Keratinocyte (primary cell): Measurements from ENCODE around the gene PRPF4. TPM values are rescaled to one million over a fixed set of nuclear protein-coding genes. Genes with fewer than 3 reads are reported as not detected.

Source experiments
- DNase-seq: peaks from one replicate; pipeline ENCODE4 v3.0.0-alpha.2; 2011; ENCODE audit warnings: low read depth, missing footprints, low spot score
- FAIRE-seq: peaks from 2 replicates; lab custom pipeline; 2011; peaks lifted over from hg19 to GRCh38; lab: Jason Lieb, UNC
- H2AFZ ChIP-seq: 2 replicates; pipeline ENCODE4 v1.6.0; 2012; ENCODE audit warnings: low read length, control low read depth, inconsistent platforms; ENCODE audit not compliant: control insufficient read depth
- H3K27ac ChIP-seq: 2 replicates; pipeline ENCODE4 v1.5.1; 2011; ENCODE audit warnings: low read length; ENCODE audit not compliant: control insufficient read depth, insufficient read depth
- H3K27me3 ChIP-seq: 3 replicates; pipeline ENCODE4 v1.6.0; 2011; ENCODE audit warnings: low read length; ENCODE audit not compliant: control insufficient read depth, insufficient read depth; ENCODE audit errors: extremely low read depth
- H3K36me3 ChIP-seq, 2 experiments: 2 replicates in 1 of 2; 3 replicates in 1 of 2; pipeline ENCODE4 v1.5.1; 2011; ENCODE audit warnings: low read length in 2 of 2, mild to moderate bottlenecking in 1 of 2; ENCODE audit not compliant: control insufficient read depth in 2 of 2, insufficient read depth in 2 of 2; ENCODE audit errors: extremely low read depth in 1 of 2
- H3K4me1 ChIP-seq: 3 replicates; pipeline ENCODE4 v1.5.1; 2011; ENCODE audit warnings: low read length; ENCODE audit not compliant: control insufficient read depth, insufficient read depth; ENCODE audit errors: extremely low read depth
- H3K4me2 ChIP-seq: 3 replicates; pipeline ENCODE4 v1.6.0; 2011; ENCODE audit warnings: low read depth, low read length; ENCODE audit not compliant: control insufficient read depth, insufficient read depth; ENCODE audit errors: extremely low read depth
- H3K4me3 ChIP-seq, 3 experiments: fragments of 200-600 bp in 1 of 3; sonication (generic) in 1 of 3; 2 replicates in 2 of 3; 3 replicates in 1 of 3; pipeline ENCODE4 v1.5.1; 2011 to 2016; ENCODE audit warnings: low read length in 3 of 3, mild to moderate bottlenecking in 3 of 3, control low read depth in 2 of 3, inconsistent platforms in 1 of 3, low read depth in 1 of 3, mixed read lengths in 1 of 3, mixed run types in 1 of 3, moderate library complexity in 1 of 3; ENCODE audit not compliant: control insufficient read depth in 2 of 3, insufficient read depth in 2 of 3; ENCODE audit errors: extremely low read depth in 1 of 3
- H3K79me2 ChIP-seq: 2 replicates; pipeline ENCODE4 v1.6.0; 2012; ENCODE audit warnings: low read length; ENCODE audit not compliant: control insufficient read depth, insufficient read depth
- H3K9ac ChIP-seq: 3 replicates; pipeline ENCODE4 v1.6.0; 2011; ENCODE audit warnings: low read length; ENCODE audit not compliant: control insufficient read depth, insufficient read depth; ENCODE audit errors: extremely low read depth
- H3K9me1 ChIP-seq: 3 replicates; pipeline ENCODE4 v1.6.0; 2011; ENCODE audit warnings: low read length; ENCODE audit not compliant: control insufficient read depth, insufficient read depth; ENCODE audit errors: extremely low read depth
- H3K9me3 ChIP-seq: 2 replicates; pipeline ENCODE4 v1.5.1; 2012; ENCODE audit warnings: low read depth, low read length; ENCODE audit not compliant: control insufficient read depth
- H4K20me1 ChIP-seq: 3 replicates; pipeline ENCODE4 v1.6.0; 2011; ENCODE audit warnings: low read length; ENCODE audit not compliant: control insufficient read depth, insufficient read depth; ENCODE audit errors: extremely low read depth
- CTCF ChIP-seq, 3 experiments: IDR thresholded peaks in 1 of 3; conservative IDR thresholded peaks in 1 of 3; optimal IDR thresholded peaks in 1 of 3; 2 replicates in 2 of 3; 3 replicates in 1 of 3; pipeline versions ENCODE3 to v1.5.1; 2011; ENCODE audit warnings: low read length in 3 of 3, mild to moderate bottlenecking in 3 of 3, moderate library complexity in 2 of 3, control low read depth in 1 of 3, inconsistent platforms in 1 of 3; ENCODE audit not compliant: insufficient read depth in 2 of 3; ENCODE audit errors: extremely low read depth in 1 of 3
- EZH2 ChIP-seq: IDR thresholded peaks from one replicate; pipeline ENCODE4 v1.6.1; 2012; ENCODE audit warnings: inconsistent platforms, mild to moderate bottlenecking, low read length, moderate library complexity
- dilution Hi-C: fragments of 300-500 bp; cut with MboI; formaldehyde crosslinking; loops from one replicate; pipeline ENCODE4 v1.7.0; 2020; ENCODE audit warnings: low sequenced_read_pairs; ENCODE audit not compliant: extremely low pct_ligation_motif_present
- polyA plus RNA-seq, 5 experiments: library from polyadenylated mRNA; depleted of rRNA in 3 of 5; stranded (reverse) in 3 of 5; stranded (forward) in 1 of 5; unstranded in 1 of 5; fragments of >200 nt; gene quantifications; 1 replicate in 1 of 5; 2 replicates in 3 of 5; 3 replicates in 1 of 5; pipeline versions ENCODE4 v1.2.1 to v1.2.3, GENCODE V29; 2011 to 2012; ENCODE audit warnings: missing spikeins in 2 of 5, low read depth in 1 of 5, low replicate concordance in 1 of 5

PRPF4 gene
- polyA plus RNA-seq, 1 donor (not counting 4 experiments of a cell fraction or from before 2014, with no cell fraction given) = 28.8 TPM

GRCh38 chr9:113301548-113301947 lies 26.1 kb downstream of the PRPF4 start:
- H3K4me1 ChIP-seq = no peaks in the 10 kb centered on the region
- no peaks in the 10 kb centered on the region for H3K79me2 ChIP-seq
- H3K36me3 ChIP-seq = no peaks in the 10 kb centered on the region
- no peak overlapping the region for H3K27ac ChIP-seq
- no peaks in the 10 kb centered on the region for H3K9me3 ChIP-seq
- no peak overlapping the region for H3K9ac ChIP-seq
- TF ChIP-seq EZH2 = no peak
- no peak for TF ChIP-seq CTCF (optimal IDR thresholded peaks at IDR 0.05 in 1 of 3, IDR thresholded peaks at IDR 0.05 in 1 of 3, conservative IDR thresholded peaks at IDR 0.05 in 1 of 3; ENCODE audit: extremely low read depth in 1 of 3, insufficient read depth in 2 of 3, low read length in 3 of 3)
- H4K20me1 ChIP-seq = no peaks in the 10 kb centered on the region
- no peak overlapping the region for H3K4me2 ChIP-seq
- no peaks in the 10 kb centered on the region for H3K9me1 ChIP-seq
- no peak overlapping the region for H3K4me3 ChIP-seq
- H3K27me3 ChIP-seq = peaks cover 5% of the 10 kb centered on the region
- DNase-seq (no peak), FAIRE-seq (no peak)
- dilution Hi-C loops = no loop called here
- no peak overlapping the region for H2AFZ ChIP-seq

GRCh38 chr9:113302792-113303418 lies 27.4 kb downstream of the PRPF4 start, which contains the start of gene RNF183:
Gene RNF183 (minus strand): TSS chr9:113303376. CDS start chr9:113298184, 5,192 bp downstream.
- no peak for TF ChIP-seq EZH2
- TF ChIP-seq CTCF (optimal IDR thresholded peaks at IDR 0.05 in 1 of 3, IDR thresholded peaks at IDR 0.05 in 1 of 3, conservative IDR thresholded peaks at IDR 0.05 in 1 of 3; ENCODE audit: extremely low read depth in 1 of 3, insufficient read depth in 2 of 3, low read length in 3 of 3) = no peak

More at GRCh38 chr9:113302792-113303418, 27.4 kb downstream of the PRPF4 start, which contains the start of gene RNF183:
- Histone ChIP-seq H3K27ac (no peak within 1 kb of the TSS), H3K4me1 (no peaks in the 10 kb centered on the region), H3K9ac (no peak within 1 kb of the TSS), H3K9me1 (no peaks in the 10 kb centered on the region), H3K4me3 (no peak within 1 kb of the TSS), H3K27me3 (peaks cover 5% of the 10 kb centered on the region), H4K20me1 (no peaks in the 10 kb centered on the region), H3K79me2 (no peaks in the 10 kb centered on the region), H2AFZ (no peak within 1 kb of the TSS), H3K9me3 (no peaks in the 10 kb centered on the region), H3K36me3 (no peaks in the 10 kb centered on the region), H3K4me2 (no peak within 1 kb of the TSS)
- DNase-seq (no peak), FAIRE-seq (no peak)
- dilution Hi-C loops = no loop called here
